IMR-90 (cell line): ENCODE measurements around the gene EDNRB. TPM values are rescaled to one million over a fixed set of nuclear protein-coding genes. Genes with fewer than 3 reads are reported as not detected.

Experiments
- ATAC-seq: fragments of 200-7000 bp; cut with Tn5 transposase; 2 replicates; pipeline ENCODE4 v1.9.1; 2020; ENCODE audit warnings: low read depth, mild to moderate bottlenecking, moderate library complexity
- BruUV-seq: library from RNA; stranded (reverse); fragments of 400-500 nt; replicated peaks from 2 replicates; lab custom pipeline; 2021; lab: Mats Ljungman, UMichigan
- CTCF ChIA-PET: fragments of 300-600 bp; formaldehyde crosslinking; extraction: SDS; loops from one replicate; lab custom pipeline; 2021; ENCODE audit warnings: antibody characterized with exemption; lab: Yijun Ruan, JAX
- POLR2A ChIA-PET: fragments of 300-600 bp; sonication (Branson Sonifier 250); formaldehyde crosslinking; loops from one replicate; lab custom pipeline; 2022; ENCODE audit warnings: antibody characterized with exemption; ENCODE audit not compliant: unreplicated experiment; lab: Charles Lee
- DNase-seq: peaks from one replicate; pipeline ENCODE4 v3.0.0; 2013
- H2AFZ ChIP-seq: replicated peaks from 2 replicates; pipeline ENCODE3; 2013; ENCODE audit warnings: low read length, mild to moderate bottlenecking; ENCODE audit not compliant: poor library complexity
- H2AK5ac ChIP-seq: 2 replicates; pipeline ENCODE4 v1.6.1; 2013; ENCODE audit warnings: low read depth, low read length, inconsistent platforms
- H2AK9ac ChIP-seq: replicated peaks from 2 replicates; pipeline ENCODE3; 2013; ENCODE audit warnings: mild to moderate bottlenecking, low read depth, low read length, moderate library complexity; ENCODE audit not compliant: poor library complexity
- H2BK120ac ChIP-seq: 2 replicates; pipeline ENCODE4 v1.6.1; 2013; ENCODE audit warnings: low read depth, low read length, inconsistent platforms
- H2BK15ac ChIP-seq: 3 replicates; pipeline ENCODE4 v1.6.1; 2013; ENCODE audit warnings: low read depth, low read length, inconsistent platforms
- H2BK20ac ChIP-seq: 2 replicates; pipeline ENCODE4 v1.6.1; 2013; ENCODE audit warnings: low read depth, mild to moderate bottlenecking, inconsistent platforms, low read length, moderate library complexity
- H2BK5ac ChIP-seq: 2 replicates; pipeline ENCODE4 v1.6.1; 2013; ENCODE audit warnings: mild to moderate bottlenecking, low read depth, low read length, inconsistent platforms; ENCODE audit not compliant: poor library complexity, severe bottlenecking
- H3K14ac ChIP-seq: replicated peaks from 2 replicates; pipeline ENCODE4 v1.6.1; 2013; ENCODE audit warnings: low read depth, low read length, inconsistent platforms
- H3K18ac ChIP-seq: 2 replicates; pipeline ENCODE4 v1.6.1; 2013; ENCODE audit warnings: low read depth, low read length, control low read depth
- H3K23ac ChIP-seq: 2 replicates; pipeline ENCODE4 v1.6.1; 2013; ENCODE audit warnings: low read depth, low read length, inconsistent platforms
- H3K27ac ChIP-seq: 2 replicates; pipeline ENCODE4 v1.5.1; 2013; ENCODE audit warnings: mild to moderate bottlenecking, control low read depth, low read length; ENCODE audit not compliant: insufficient read depth
- H3K27me3 ChIP-seq: 2 replicates; pipeline ENCODE4 v1.6.1; 2013; ENCODE audit warnings: low read length; ENCODE audit not compliant: control insufficient read depth, insufficient read depth
- H3K36me3 ChIP-seq: 2 replicates; pipeline ENCODE4 v1.6.1; 2013; ENCODE audit warnings: low read length, mixed read lengths; ENCODE audit not compliant: control insufficient read depth, insufficient read depth
- H3K4ac ChIP-seq: 2 replicates; pipeline ENCODE4 v1.6.1; 2013; ENCODE audit warnings: low read depth, low read length, inconsistent platforms
- H3K4me1 ChIP-seq: 2 replicates; pipeline ENCODE4 v1.6.1; 2013; ENCODE audit warnings: low read length, mixed read lengths; ENCODE audit not compliant: control insufficient read depth, insufficient read depth
- H3K4me2 ChIP-seq: 2 replicates; pipeline ENCODE4 v1.6.1; 2013; ENCODE audit warnings: low read depth, mild to moderate bottlenecking, control low read depth, low read length, moderate library complexity
- H3K4me3 ChIP-seq: 2 replicates; pipeline ENCODE4 v1.5.1; 2013; ENCODE audit warnings: low read depth, mild to moderate bottlenecking, control low read depth, low read length, moderate library complexity; ENCODE audit not compliant: insufficient read depth
- H3K56ac ChIP-seq: 2 replicates; pipeline ENCODE4 v1.6.1; 2013; ENCODE audit warnings: low read length, inconsistent platforms; ENCODE audit not compliant: insufficient read depth; ENCODE audit errors: extremely low read depth
- H3K79me1 ChIP-seq, 2 experiments: 2 replicates each; pipeline ENCODE4 v1.6.1; 2013; ENCODE audit warnings: low read length in 2 of 2, inconsistent platforms in 1 of 2, low read depth in 1 of 2
- H3K9ac ChIP-seq: 2 replicates; pipeline ENCODE4 v1.6.1; 2013; ENCODE audit warnings: low read depth, low read length, control low read depth
- H3K9me1 ChIP-seq: 2 replicates; pipeline ENCODE4 v1.6.1; 2013; ENCODE audit warnings: low read length, inconsistent platforms; ENCODE audit not compliant: insufficient read depth
- H3K9me3 ChIP-seq: 2 replicates; pipeline ENCODE4 v1.6.1; 2013; ENCODE audit warnings: low read length; ENCODE audit not compliant: control insufficient read depth, insufficient read depth
- H4K20me1 ChIP-seq: 2 replicates; pipeline ENCODE4 v1.6.1; 2013; ENCODE audit warnings: low read length, inconsistent platforms; ENCODE audit not compliant: insufficient read depth
- H4K5ac ChIP-seq: 2 replicates; pipeline ENCODE4 v1.6.1; 2013; ENCODE audit warnings: mild to moderate bottlenecking, low read depth, low read length, control low read depth
- H4K8ac ChIP-seq, 2 experiments: 2 replicates each; pipeline ENCODE4 v1.6.1; 2013; ENCODE audit warnings: low read depth in 2 of 2, low read length in 2 of 2, control low read depth in 1 of 2, inconsistent platforms in 1 of 2
- H4K91ac ChIP-seq: 2 replicates; pipeline ENCODE4 v1.6.1; 2013; ENCODE audit warnings: low read depth, low read length, inconsistent platforms; ENCODE audit not compliant: insufficient read depth
- BHLHE40 ChIP-seq: fragments of 150-350 bp; IDR thresholded peaks from 2 replicates; pipeline ENCODE4 v1.6.1; 2016; ENCODE audit warnings: mild to moderate bottlenecking, low read depth, low read length
- CEBPB ChIP-seq: IDR thresholded peaks from 2 replicates; pipeline ENCODE4 v1.6.1; 2012; ENCODE audit warnings: low read depth, low read length, improper control_type of control experiment
- CHD1 ChIP-seq: IDR thresholded peaks from 2 replicates; pipeline ENCODE4 v1.6.1; 2012; ENCODE audit warnings: low read depth, low read length, improper control_type of control experiment
- CTCF ChIP-seq: conservative IDR thresholded peaks from 2 replicates; pipeline ENCODE4 v1.5.1; 2012; ENCODE audit warnings: mild to moderate bottlenecking, low read depth, low read length, improper control_type of control experiment
- ELK1 ChIP-seq: fragments of 150-350 bp; IDR thresholded peaks from 2 replicates; pipeline ENCODE4 v1.6.1; 2016; ENCODE audit warnings: low read depth, mild to moderate bottlenecking, low read length, moderate library complexity, borderline replicate concordance
- FOS ChIP-seq: fragments of 150-350 bp; IDR thresholded peaks from 2 replicates; pipeline ENCODE4 v1.6.1; 2016; ENCODE audit warnings: low read depth, low read length
- MAFK ChIP-seq: IDR thresholded peaks from 2 replicates; pipeline ENCODE4 v1.6.1; 2012; ENCODE audit warnings: low read depth, low read length, improper control_type of control experiment
- MAZ ChIP-seq: IDR thresholded peaks from 2 replicates; pipeline ENCODE4 v1.6.1; 2012; ENCODE audit warnings: low read depth, mild to moderate bottlenecking, low read length, improper control_type of control experiment, moderate library complexity, borderline replicate concordance
- MXI1 ChIP-seq: IDR thresholded peaks from 2 replicates; pipeline ENCODE4 v1.6.1; 2012; ENCODE audit warnings: low read depth, mild to moderate bottlenecking, low read length, moderate library complexity, borderline replicate concordance
- NFE2L2 ChIP-seq: fragments of 150-350 bp; IDR thresholded peaks from 2 replicates; pipeline ENCODE4 v1.6.1; 2016; ENCODE audit warnings: low read depth, mild to moderate bottlenecking, low read length
- POLR2A ChIP-seq: IDR thresholded peaks from 2 replicates; pipeline ENCODE4 v1.6.1; 2012; ENCODE audit warnings: mild to moderate bottlenecking, low read depth, low read length
- RAD21 ChIP-seq: IDR thresholded peaks from 2 replicates; pipeline ENCODE4 v1.6.1; 2012; ENCODE audit warnings: low read length, improper control_type of control experiment
- RCOR1 ChIP-seq: IDR thresholded peaks from 2 replicates; pipeline ENCODE4 v1.6.1; 2012; ENCODE audit warnings: mild to moderate bottlenecking, low read length, improper control_type of control experiment; ENCODE audit not compliant: insufficient replicate concordance
- RFX5 ChIP-seq: IDR thresholded peaks from 2 replicates; pipeline ENCODE4 v1.8.0; 2012; ENCODE audit warnings: low read depth, mild to moderate bottlenecking, low read length, moderate library complexity
- SMC3 ChIP-seq: fragments of 150-350 bp; IDR thresholded peaks from 2 replicates; pipeline ENCODE4 v1.6.1; 2016; ENCODE audit warnings: low read depth, mild to moderate bottlenecking, antibody characterized with exemption, low read length, moderate library complexity
- USF2 ChIP-seq: fragments of 150-350 bp; IDR thresholded peaks from 2 replicates; pipeline ENCODE4 v1.6.1; 2017; ENCODE audit warnings: mild to moderate bottlenecking, antibody characterized with exemption, low read length, low read depth
- WGBS, 2 experiments: methylation state at CpG; one replicate each; pipeline versions ENCODE4 v1.1.5 to v1.1.7; 2013; ENCODE audit warnings: missing lambda C conversion rate in 2 of 2; ENCODE audit not compliant: insufficient read length in 1 of 2; ENCODE audit errors: extremely low coverage in 2 of 2; 5-methylcytosine and 5-hydroxymethylcytosine counted together
- dilution Hi-C: fragments of 300-500 bp; cut with HindIII; formaldehyde crosslinking; loops from one replicate; pipeline ENCODE4 v1.14.3; 2018; ENCODE audit warnings: low sequenced_read_pairs; ENCODE audit not compliant: unreplicated experiment
- in situ Hi-C: fragments of 300-500 bp; cut with MboI; formaldehyde crosslinking; loops from 3 replicates; pipeline ENCODE4 v1.14.3; 2019; ENCODE audit warnings: low sequenced_read_pairs, inconsistent platforms, mixed read lengths
- intact Hi-C: fragments of 100-400 bp; cut with micrococcal nuclease; formaldehyde crosslinking; loops from 2 replicates; pipeline ENCODE4 v1.10.0; 2022
- polyA plus RNA-seq, 3 experiments: library from polyadenylated mRNA; depleted of rRNA; stranded (reverse); fragments of >200 nt; gene quantifications; 2 replicates each; pipeline ENCODE4 v1.2.3, GENCODE V29; 2012; ENCODE audit warnings: low replicate concordance in 1 of 3
- total RNA-seq: library from RNA; depleted of rRNA; stranded (reverse); fragments of >200 nt; gene quantifications from 2 replicates; pipeline ENCODE4 v1.2.3, GENCODE V29; 2012

The EDNRB gene
- total and polyA plus RNA-seq, 2 of the 4 experiments (the other 2 are of a cell fraction), result under 0.01 to 0.09 TPM

GRCh38 chr13:77952737-77953136 is 34.1 kb upstream of the EDNRB start:
- POLR2A ChIA-PET, result no interaction called here
- no peak overlapping the region for H2BK15ac ChIP-seq
- H2AK5ac ChIP-seq, result no peak overlapping the region
- no peaks in the 10 kb centered on the region for H3K4me1 ChIP-seq
- ATAC-seq, result no peak
- no peaks in the 10 kb centered on the region for H3K79me1 ChIP-seq
- no peak overlapping the region for H3K4ac ChIP-seq
- no peak overlapping the region for H4K8ac ChIP-seq
- H3K18ac ChIP-seq, result no peak overlapping the region
- no peak overlapping the region for H3K9ac ChIP-seq
- H2AK9ac ChIP-seq, result peak overlapping the region; percentile 50
- H3K23ac ChIP-seq, result no peak overlapping the region
- H3K4me2 ChIP-seq, result no peak overlapping the region
- CTCF ChIA-PET, result interaction anchor here (0.5 to 0.8 kb wide), 2 partner anchors 34 to 1957 kb away, joined by 3 read pairs; partner anchors contain the start of gene EDNRB
- H3K56ac ChIP-seq, result no peak overlapping the region
- H3K27ac ChIP-seq, result no peak overlapping the region
- no peak overlapping the region for H4K5ac ChIP-seq
- H3K4me3 ChIP-seq, result no peak overlapping the region
- H2BK120ac ChIP-seq, result no peak overlapping the region
- no CpG with 5 or more reads among the region's 1 CpG for WGBS, 2 experiments
- intact Hi-C loops, result no loop called here
- H2AFZ ChIP-seq, result no peak overlapping the region
- DNase-seq, result no peak
- no TSS peak for BruUV-seq
- no peak overlapping the region for H4K91ac ChIP-seq
- H3K36me3 ChIP-seq, result no peaks in the 10 kb centered on the region
- no peak overlapping the region for H3K14ac ChIP-seq
- H3K9me1 ChIP-seq, result no peaks in the 10 kb centered on the region
- in situ Hi-C loops, result no loop called here
- peaks cover 2% of the 10 kb centered on the region; the same call in 1 of the 2 replicates for H3K27me3 ChIP-seq
- H2BK5ac ChIP-seq, result no peak overlapping the region
- no peak for TF ChIP-seq ELK1
- TF ChIP-seq CEBPB, result no peak
- no peak for TF ChIP-seq BHLHE40
- no peak for TF ChIP-seq NFE2L2
- TF ChIP-seq RFX5, result no peak
- TF ChIP-seq POLR2A, result no peak
- no peak for TF ChIP-seq MAZ
- TF ChIP-seq FOS, result no peak
- no peak for TF ChIP-seq CHD1
- TF ChIP-seq MXI1, result no peak
- no peak for TF ChIP-seq USF2
- no peak for TF ChIP-seq CTCF
- TF ChIP-seq RAD21, result no peak
- TF ChIP-seq MAFK, result no peak
- no peak for TF ChIP-seq SMC3
- no peak for TF ChIP-seq RCOR1
- H2BK20ac ChIP-seq, result no peak overlapping the region
- H4K20me1 ChIP-seq, result no peaks in the 10 kb centered on the region
- dilution Hi-C loops, result no loop called here
- no peaks in the 10 kb centered on the region for H3K9me3 ChIP-seq
